ENCODE results near the gene USP34. TPM values are rescaled to one million over a fixed set of nuclear protein-coding genes. Genes with fewer than 3 reads are reported as not detected.

USP34 gene
- total and polyA plus RNA-seq, 2 of the 8 experiments (the other 6 are each of a cell fraction or from before 2014, with no cell fraction given) = 56.7 to 91.7 TPM

DNA sequence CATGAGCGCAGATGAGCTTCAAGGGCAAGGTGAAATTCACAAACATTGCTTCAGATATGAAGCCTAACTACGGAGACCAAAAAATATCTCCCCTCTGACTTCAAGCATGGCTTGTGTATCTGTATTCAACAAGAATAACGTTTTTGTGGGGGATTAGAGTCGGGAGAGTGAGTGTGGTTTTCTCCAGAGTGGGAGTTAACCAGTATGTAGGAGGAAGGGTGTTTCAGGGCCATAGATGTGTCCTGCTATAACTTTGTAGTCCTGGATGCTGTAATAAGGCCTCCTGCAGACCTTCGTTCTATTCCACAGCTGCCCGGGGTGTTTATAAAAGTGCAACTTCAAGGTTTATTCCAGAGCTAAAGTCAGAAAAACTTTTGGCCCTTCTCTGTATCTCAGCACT lies 321.8 kb downstream of the USP34 start:
- H2BK20ac ChIP-seq (ENCODE audit: low read length) = no peak overlapping the region
- H3K4me3 ChIP-seq (ENCODE audit: extremely low read depth in 1 of 4, insufficient read depth in 2 of 4, low read depth in 3 of 4, low read length in 4 of 4) = no peak overlapping the region
- H4K5ac ChIP-seq (ENCODE audit: insufficient read length, low read depth, low read length) = no peak overlapping the region
- no peak overlapping the region for H3K18ac ChIP-seq (ENCODE audit: extremely low read depth, low read length)
- H3K9me3 ChIP-seq (ENCODE audit: insufficient read depth in 2 of 2, low read depth in 1 of 2, low read length in 1 of 2) = no peaks in the 10 kb centered on the region; a peak in 1 of 4 replicates
- H2AFZ ChIP-seq (ENCODE audit: low read length) = no peak overlapping the region
- H2AK5ac ChIP-seq (ENCODE audit: low read depth, low read length) = no peak overlapping the region
- no peak overlapping the region for H2BK5ac ChIP-seq (ENCODE audit: low read depth, low read length)
- no peak overlapping the region for H3K4me2 ChIP-seq (ENCODE audit: insufficient read depth in 1 of 2, low read depth in 2 of 2, low read length in 2 of 2)
- no peak for FAIRE-seq
- CTCF ChIA-PET (ENCODE audit: partially characterized antibody) = interaction anchor here (1.2 kb wide), 1 partner anchor 11 kb away, joined by 3 read pairs; no protein-coding TSS in a partner anchor
- H2BK12ac ChIP-seq (ENCODE audit: low read depth, low read length) = no peak overlapping the region
- no peak overlapping the region for H2BK15ac ChIP-seq (ENCODE audit: low read length)
- H3K9ac ChIP-seq (replicated peaks in 1 of 4; ENCODE audit: extremely low read depth in 1 of 4, low read depth in 3 of 4, low read length in 3 of 4) = no peak overlapping the region
- H3K14ac ChIP-seq (ENCODE audit: insufficient read length) = no peak overlapping the region
- no peaks in the 10 kb centered on the region for H3K27me3 ChIP-seq (replicated peaks in 1 of 4; ENCODE audit: control insufficient read depth in 3 of 4, extremely low read depth in 1 of 4, insufficient read depth in 3 of 4, low read length in 3 of 4)
- no peak overlapping the region for H2BK120ac ChIP-seq (replicated peaks; ENCODE audit: low read depth, low read length)
- H3K4me1 ChIP-seq (replicated peaks in 1 of 4; ENCODE audit: control insufficient read depth in 3 of 4, insufficient read depth in 4 of 4, low read length in 3 of 4) = no peaks in the 10 kb centered on the region
- H4K8ac ChIP-seq (ENCODE audit: extremely low read depth, insufficient read depth, low read length) = no peak overlapping the region
- H3K27ac ChIP-seq (ENCODE audit: low read depth, low read length) = no peak overlapping the region
- H4K91ac ChIP-seq (replicated peaks; ENCODE audit: insufficient read length, low read length) = no peak overlapping the region
- H3K79me2 ChIP-seq (ENCODE audit: control insufficient read depth in 1 of 2, insufficient read depth in 2 of 2, low read length in 2 of 2) = no peaks in the 10 kb centered on the region
- peaks cover 0 to 10% (median 0%) of the 10 kb centered on the region in 4 experiments; a peak in 1 of 8 replicates for H3K36me3 ChIP-seq (ENCODE audit: control insufficient read depth in 2 of 4, insufficient read depth in 4 of 4, low read length in 3 of 4)
- WGBS, 2 experiments (ENCODE audit: extremely low coverage in 1 of 2, insufficient coverage in 1 of 2, insufficient read length in 1 of 2, insufficient replicate concordance in 2 of 2, low coverage in 1 of 2, low lambda C conversion rate in 2 of 2, missing lambda C conversion rate in 1 of 2) = 92% methylated on average over 6 of the region's 6 CpGs; no CpG with 5 or more reads in 1 of the 2 experiments
- no peaks in the 10 kb centered on the region for H4K20me1 ChIP-seq (replicated peaks in 1 of 2; ENCODE audit: control insufficient read depth in 1 of 2, insufficient read depth in 2 of 2, low read length in 2 of 2)
- no peak overlapping the region for H3K56ac ChIP-seq (replicated peaks; ENCODE audit: insufficient read length, low read depth, low read length)
- no peak overlapping the region for H3K4ac ChIP-seq (replicated peaks; ENCODE audit: insufficient read length, low read depth, low read length)
- POLR2A ChIA-PET (ENCODE audit: partially characterized antibody) = no interaction called here
- no peak overlapping the region for H3K23ac ChIP-seq (ENCODE audit: insufficient read length)
- H3K79me1 ChIP-seq (ENCODE audit: low read depth, low read length) = no peaks in the 10 kb centered on the region
- DNase-seq (ENCODE audit: low read depth in 1 of 2, low spot score in 2 of 2) = no peak
- no peaks in the 10 kb centered on the region for H3K23me2 ChIP-seq (ENCODE audit: low read depth, low read length)
- no peak for TF ChIP-seq SP4 (IDR thresholded peaks at IDR 0.05; ENCODE audit: low read length)
- no peak for TF ChIP-seq EZH2 (IDR thresholded peaks at IDR 0.05; ENCODE audit: low read depth, low read length, severe bottlenecking)
- no peak for TF ChIP-seq RAD21 (IDR thresholded peaks at IDR 0.05 in 1 of 2, conservative IDR thresholded peaks at IDR 0.05 in 1 of 2; ENCODE audit: low read depth in 2 of 2, low read length in 2 of 2)
- TF ChIP-seq GABPA (IDR thresholded peaks at IDR 0.05; ENCODE audit: borderline replicate concordance, insufficient read depth, low read length) = no peak
- no peak for TF ChIP-seq SIRT6 (IDR thresholded peaks at IDR 0.05; ENCODE audit: low read length)
- no peak for TF ChIP-seq MAX (IDR thresholded peaks at IDR 0.05)
- no peak for TF ChIP-seq CTBP2 (IDR thresholded peaks at IDR 0.05; ENCODE audit: borderline replicate concordance, insufficient read depth, insufficient read length, low read length)
- no peak for TF ChIP-seq HDAC2 (IDR thresholded peaks at IDR 0.05; ENCODE audit: borderline replicate concordance in 1 of 2, low read depth in 2 of 2, low read length in 2 of 2)
- TF ChIP-seq CHD1 (IDR thresholded peaks at IDR 0.05; ENCODE audit: low read depth, low read length) = no peak
- no peak for TF ChIP-seq HDAC6 (IDR thresholded peaks at IDR 0.05; ENCODE audit: low read depth, low read length)
- TF ChIP-seq MAFK (IDR thresholded peaks at IDR 0.05; ENCODE audit: low read depth, low read length) = no peak
- TF ChIP-seq EP300 (IDR thresholded peaks at IDR 0.05; ENCODE audit: borderline replicate concordance in 1 of 2, low read depth in 2 of 2, low read length in 2 of 2) = no peak
- TF ChIP-seq RXRA (IDR thresholded peaks at IDR 0.05; ENCODE audit: insufficient read depth, low read depth, low read length) = no peak

Measured in H1 (cell line).